ENCODE data around the gene VSIG10.
A peak's percentile ranks its signal among the peaks of the same experiment; 100 is the strongest.

The VSIG10 gene

DNA sequence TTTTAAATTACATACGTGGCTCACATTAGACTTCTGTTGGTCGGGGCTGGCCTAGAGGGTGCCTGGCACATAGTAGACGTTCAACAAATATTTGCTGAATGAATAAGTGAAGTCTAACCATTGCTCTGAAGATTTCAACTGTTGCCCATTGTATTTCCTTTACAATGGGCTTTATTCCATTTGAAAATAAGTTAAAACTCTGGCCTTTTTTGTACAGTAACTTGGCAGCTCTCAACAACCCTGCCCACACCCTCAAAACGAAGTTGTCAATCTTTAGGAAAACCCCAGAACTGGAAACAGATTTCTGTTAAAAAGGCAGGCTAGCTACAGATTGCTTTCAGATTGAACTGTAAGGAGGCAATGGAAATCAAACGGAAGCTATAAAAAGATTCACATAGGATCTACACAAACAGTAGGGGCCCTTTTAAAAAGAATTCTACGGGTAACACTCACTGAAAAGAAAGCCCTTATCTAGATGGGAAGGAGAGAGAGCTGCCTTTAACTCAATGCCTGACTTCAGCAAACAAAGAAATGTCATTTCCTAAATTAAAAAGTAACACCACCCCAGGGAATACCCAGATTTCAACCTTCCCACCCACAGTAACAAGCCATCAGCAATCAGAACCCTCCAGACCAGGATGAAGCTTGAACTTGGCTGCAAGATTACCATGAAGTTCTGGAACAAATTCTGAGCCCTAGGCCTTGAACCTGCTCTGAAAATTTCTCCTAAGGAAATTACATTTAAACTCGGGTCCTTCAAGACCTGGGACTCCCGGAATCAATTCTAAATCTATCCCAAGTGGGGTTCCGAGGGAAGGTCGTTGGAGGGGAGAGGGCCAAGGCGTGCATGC is 44.2 kb downstream of the VSIG10 start:
- peak; percentile 27 for DNase-seq

GRCh38 chr12:118058881-118059280 is 44.9 kb downstream of the VSIG10 start:
- no peak for DNase-seq

- no peak for DNase-seq
Observed at GRCh38 chr12:118058227-118058626, 45.6 kb downstream of the VSIG10 start.

- peak; percentile 22 for DNase-seq
Observed at GRCh38 chr12:118055865-118056773, 47.7 kb downstream of the VSIG10 start.

DNA sequence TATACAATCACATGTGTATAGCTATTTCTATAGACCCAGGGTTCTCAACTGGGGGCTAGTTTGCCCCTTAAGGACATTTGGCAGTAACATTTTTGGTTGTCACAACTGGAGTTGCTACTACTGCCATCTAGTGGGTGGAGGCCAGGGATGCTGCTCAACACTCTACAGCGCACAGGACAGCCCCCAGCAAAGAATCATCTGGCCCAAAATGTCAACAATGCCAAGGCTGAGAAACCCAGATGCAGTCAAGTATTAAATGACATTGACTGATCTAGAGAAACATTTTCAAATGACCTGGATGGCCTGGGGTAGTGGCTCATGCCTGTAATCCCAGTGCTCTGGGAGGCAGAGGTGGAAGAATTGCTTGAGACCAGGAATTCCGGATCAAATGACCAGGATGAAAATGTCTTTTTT is 48.7 kb downstream of the VSIG10 start:
- DNase-seq, result peak; percentile 22

GRCh38 chr12:118053071-118053985 is 50.5 kb downstream of the VSIG10 start:
- DNase-seq, result no peak

DNA sequence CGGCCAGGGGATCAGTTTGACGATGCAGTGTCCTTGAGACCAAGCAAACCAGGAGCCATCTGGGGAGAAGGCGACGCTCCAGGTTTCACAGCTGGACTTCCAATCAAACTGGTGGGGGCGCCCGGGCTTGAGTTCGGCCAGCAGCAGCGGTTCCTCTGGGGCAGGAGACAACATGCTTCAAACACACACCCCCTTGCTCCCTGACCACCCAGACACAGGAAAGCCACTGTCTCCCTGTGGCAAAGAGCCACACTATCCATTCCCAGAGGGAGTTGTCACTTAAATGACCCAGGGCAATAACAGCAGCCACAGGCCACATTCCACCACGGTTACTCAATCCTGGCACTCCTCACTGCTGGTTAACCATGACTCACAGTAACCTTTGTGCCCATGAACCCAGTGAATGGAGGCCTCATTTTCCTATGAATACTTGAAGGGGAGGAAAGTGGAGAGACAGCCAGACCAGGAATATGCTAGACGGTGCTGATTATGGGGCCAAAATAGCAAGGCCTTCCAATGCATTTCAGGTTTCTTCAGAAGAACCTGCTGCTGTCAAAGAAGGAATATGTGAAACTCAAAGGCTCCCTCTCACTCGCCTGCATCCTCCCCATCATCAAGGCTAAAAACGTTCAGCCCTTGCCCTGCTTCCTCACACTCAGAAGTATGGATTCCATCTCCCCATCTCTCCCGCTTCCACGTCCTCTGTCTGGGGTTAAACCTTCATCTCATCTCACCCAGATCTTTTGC is 51.3 kb downstream of the VSIG10 start:
- no peak for DNase-seq

GRCh38 chr12:118050972-118051910 is 52.6 kb downstream of the VSIG10 start:
- DNase-seq, result no peak

GRCh38 chr12:118046430-118046829 is 57.4 kb downstream of the VSIG10 start:
- no peak for DNase-seq

- no peak for DNase-seq
Observed at GRCh38 chr12:118044577-118044976, 59.2 kb downstream of the VSIG10 start.

DNA sequence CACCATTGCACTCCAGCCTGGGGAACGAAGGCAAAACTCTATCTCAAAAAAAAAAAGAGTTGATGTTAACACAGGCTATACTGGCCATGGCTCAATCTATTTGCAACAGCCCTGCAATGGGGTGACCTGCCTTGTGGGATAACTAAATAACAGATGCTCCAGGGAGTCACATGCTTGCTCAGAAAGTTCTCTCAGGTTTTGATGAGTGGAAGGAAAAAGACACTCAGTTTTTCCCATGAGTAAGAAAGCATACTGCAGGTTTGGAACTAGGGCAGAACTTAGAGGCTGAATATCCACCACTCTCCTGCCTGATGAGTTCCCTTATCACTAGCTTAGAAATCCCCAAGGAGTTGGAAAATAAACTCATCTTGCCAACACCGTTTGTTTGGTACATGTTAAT is 59.7 kb downstream of the VSIG10 start:
- DNase-seq, result no peak

- no peak for DNase-seq
Observed at GRCh38 chr12:118042091-118042490, 61.7 kb downstream of the VSIG10 start.

GRCh38 chr12:118038137-118038536 is 65.7 kb downstream of the VSIG10 start:
- DNase-seq, result peak; percentile 65

GRCh38 chr12:118036672-118037411 is 67.0 kb downstream of the VSIG10 start:
- DNase-seq, result no peak

DNA sequence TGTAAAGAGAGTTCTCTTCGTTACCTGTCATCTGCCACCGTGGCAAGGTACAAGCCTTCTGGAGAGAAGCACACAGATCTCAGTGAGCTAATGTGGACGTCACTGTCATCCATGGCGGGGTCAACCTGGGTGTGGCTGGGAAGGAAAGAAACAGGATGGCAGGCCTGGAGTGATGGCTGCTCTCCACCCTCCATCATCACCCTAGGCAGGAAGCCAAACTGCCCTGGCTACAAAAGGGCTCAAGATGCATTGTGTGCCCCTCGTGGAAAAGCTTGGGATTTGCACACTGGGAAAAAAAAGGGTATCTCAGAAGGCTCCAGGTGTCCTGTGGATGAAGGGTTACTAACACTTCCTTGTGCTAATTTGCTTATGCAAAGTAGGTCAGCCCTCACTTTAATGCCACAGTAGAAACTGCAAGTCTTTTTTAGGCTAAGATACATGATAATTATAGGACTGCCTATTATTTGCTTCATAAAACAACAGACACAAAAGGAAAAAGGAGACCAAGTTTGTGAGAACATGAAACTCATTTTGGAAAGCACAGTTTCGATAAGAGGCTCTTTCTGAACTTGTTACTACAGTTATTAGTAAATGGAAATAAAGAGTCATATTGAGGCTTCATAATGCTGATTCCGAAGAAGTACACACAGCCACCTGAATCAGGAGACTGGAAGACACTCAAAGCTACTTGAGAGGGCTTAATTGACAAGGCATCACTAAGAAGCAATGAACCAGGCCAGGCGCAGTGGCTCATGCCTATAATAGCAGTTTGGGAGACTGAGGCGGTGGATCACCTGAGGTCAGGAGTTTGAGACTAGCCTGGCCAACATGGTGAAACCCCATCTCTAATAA is 68.4 kb downstream of the VSIG10 start:
- no peak for DNase-seq

DNA sequence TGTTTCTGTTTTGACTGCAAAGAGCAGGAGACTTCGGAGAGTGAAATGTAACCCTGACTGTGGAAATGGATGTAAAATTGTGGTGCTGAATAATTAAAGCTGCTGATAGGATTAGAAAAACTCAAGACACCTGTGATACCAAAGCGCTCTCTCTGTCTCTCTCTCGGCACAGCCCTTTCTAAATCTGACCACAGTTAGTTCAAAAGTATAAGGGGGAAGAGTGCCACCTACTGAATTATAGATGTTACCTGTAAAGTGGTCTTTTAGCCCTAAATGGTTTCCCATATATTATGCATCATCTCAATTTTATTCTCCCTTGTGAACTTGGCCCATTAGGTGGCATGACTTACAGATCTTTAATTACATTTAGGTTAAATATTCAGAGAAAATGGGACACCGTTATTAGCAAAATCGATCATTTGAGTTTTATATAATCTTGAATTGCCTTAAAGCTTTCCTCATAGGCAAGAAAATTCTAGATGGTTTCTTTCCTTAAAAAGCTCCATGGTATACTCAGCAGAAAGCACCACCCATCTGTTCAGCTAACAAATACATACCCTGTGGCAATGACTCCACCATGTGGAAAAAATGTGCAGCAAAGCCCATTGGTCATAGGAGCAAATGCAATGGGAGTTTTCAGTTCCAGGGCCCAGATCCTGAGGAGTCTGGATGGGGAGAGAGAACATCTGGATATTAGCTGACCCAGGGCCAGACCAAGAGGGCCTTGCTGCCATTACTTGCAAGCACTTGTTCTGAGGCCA is 69.2 kb downstream of the VSIG10 start:
- DNase-seq, result peak; percentile 10

DNA sequence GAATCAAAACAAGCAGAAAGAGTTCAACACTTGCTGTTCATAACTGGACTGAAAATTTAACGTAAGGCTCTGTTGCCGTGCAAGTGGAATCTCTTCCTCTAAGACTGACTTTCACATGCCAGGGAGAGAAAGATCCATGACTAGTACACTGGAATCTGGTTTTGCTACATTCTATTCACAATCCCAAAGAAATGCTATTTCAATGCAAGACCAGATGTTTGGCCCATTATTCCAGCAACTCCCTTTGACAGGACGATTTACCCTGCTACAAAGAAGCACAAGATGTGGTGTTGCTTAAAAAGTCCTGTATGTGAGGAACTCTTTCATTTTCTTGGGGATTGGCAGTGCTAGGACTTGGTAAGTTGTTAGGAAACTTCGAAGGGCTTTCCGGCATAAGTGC is 69.9 kb downstream of the VSIG10 start:
- no peak for DNase-seq

DNA sequence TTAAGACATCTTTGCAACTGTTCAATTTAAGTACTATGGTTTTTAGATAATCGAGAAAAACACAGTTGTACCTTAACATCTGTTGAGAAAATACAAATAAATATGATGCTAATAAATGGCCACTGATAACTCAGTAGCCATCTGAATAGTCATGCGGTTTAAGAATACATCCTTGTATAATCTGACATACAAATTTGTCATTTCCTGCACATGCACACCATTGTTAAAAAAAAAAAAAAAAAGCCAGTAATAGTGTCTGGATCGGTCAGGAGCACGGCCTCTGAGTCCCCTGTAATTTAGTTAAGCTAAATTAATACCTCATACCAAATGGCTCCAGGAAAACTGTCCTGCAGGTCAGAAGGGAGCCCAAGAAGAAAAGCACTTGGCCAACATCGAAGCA is 70.5 kb downstream of the VSIG10 start:
- DNase-seq, result no peak

Data from NCI-H774 (cell line).